GM23338 (cell line): ENCODE results near the gene PLPPR3. TPM values are rescaled to one million over a fixed set of nuclear protein-coding genes. Genes with fewer than 3 reads are reported as not detected.
A peak's percentile ranks its signal among the peaks of the same experiment; 100 is the strongest.

Experiments
- ATAC-seq: fragments of 200-7000 bp; cut with Tn5 transposase; 3 replicates; pipeline ENCODE4 v1.9.1; 2020
- DNase-seq: peaks from one replicate; pipeline ENCODE4 v3.0.0-alpha.2; 2015; ENCODE audit warnings: low spot score
- H2AFZ ChIP-seq: fragments of 200-600 bp; sonication (generic); 2 replicates; pipeline ENCODE4 v1.8.0; 2016; ENCODE audit warnings: antibody characterized with exemption, mild to moderate bottlenecking, moderate library complexity
- H3F3A ChIP-seq: fragments of 200-600 bp; sonication (generic); replicated peaks from 2 replicates; pipeline ENCODE4 v1.8.0; 2017; ENCODE audit warnings: antibody characterized with exemption, mixed run types, low read depth
- H3K27ac ChIP-seq: fragments of 200-600 bp; sonication (generic); 2 replicates; pipeline ENCODE4 v1.6.1; 2016; ENCODE audit warnings: low read depth
- H3K27me3 ChIP-seq: fragments of 200-600 bp; sonication (generic); 2 replicates; pipeline ENCODE4 v1.8.0; 2016; ENCODE audit warnings: mild to moderate bottlenecking, mixed run types, moderate library complexity; ENCODE audit not compliant: insufficient read depth
- H3K36me3 ChIP-seq: fragments of 200-600 bp; sonication (generic); 2 replicates; pipeline ENCODE4 v1.8.0; 2016; ENCODE audit warnings: mild to moderate bottlenecking; ENCODE audit not compliant: insufficient read depth
- H3K4me1 ChIP-seq: fragments of 200-600 bp; sonication (generic); 2 replicates; pipeline ENCODE4 v1.8.0; 2016; ENCODE audit warnings: mild to moderate bottlenecking, moderate library complexity; ENCODE audit not compliant: insufficient read depth
- H3K4me2 ChIP-seq: fragments of 200-600 bp; sonication (generic); 2 replicates; pipeline ENCODE4 v1.7.1; 2017; ENCODE audit warnings: mixed run types
- H3K4me3 ChIP-seq: fragments of 200-600 bp; sonication (generic); 2 replicates; pipeline ENCODE4 v1.6.1; 2016; ENCODE audit warnings: mixed run types
- H3K79me2 ChIP-seq: fragments of 200-600 bp; sonication (generic); replicated peaks from 2 replicates; pipeline ENCODE4 v1.8.0; 2017; ENCODE audit warnings: mild to moderate bottlenecking; ENCODE audit not compliant: insufficient read depth
- H3K9me2 ChIP-seq: fragments of 200-600 bp; sonication (generic); 2 replicates; pipeline ENCODE4 v1.8.0; 2017; ENCODE audit not compliant: insufficient read depth
- H4K20me1 ChIP-seq: fragments of 200-600 bp; sonication (generic); replicated peaks from 2 replicates; pipeline ENCODE4 v1.8.0; 2017; ENCODE audit warnings: mild to moderate bottlenecking; ENCODE audit not compliant: insufficient read depth
- H3K27ac Mint-ChIP-seq: 2 replicates; pipeline ENCODE4 v1.8.0; 2020; ENCODE audit warnings: inconsistent platforms, mild to moderate bottlenecking, moderate library complexity, mixed read lengths
- H3K27me3 Mint-ChIP-seq: 3 replicates; pipeline ENCODE4 v1.8.0; 2022; ENCODE audit warnings: low read depth, mild to moderate bottlenecking, moderate library complexity, mixed read lengths, inconsistent platforms; ENCODE audit not compliant: insufficient read depth, poor library complexity
- H3K36me3 Mint-ChIP-seq: 3 replicates; pipeline ENCODE4 v1.8.0; 2021; ENCODE audit warnings: low read depth, mild to moderate bottlenecking, inconsistent platforms, moderate library complexity, mixed read lengths
- H3K4me1 Mint-ChIP-seq: 3 replicates; pipeline ENCODE4 v1.8.0; 2020; ENCODE audit warnings: mild to moderate bottlenecking, inconsistent platforms, mixed read lengths
- H3K4me3 Mint-ChIP-seq: 3 replicates; pipeline ENCODE4 v1.8.0; 2021; ENCODE audit warnings: moderate library complexity, mild to moderate bottlenecking, inconsistent platforms, mixed read lengths
- H3K9me3 Mint-ChIP-seq: 3 replicates; pipeline ENCODE4 v1.8.0; 2020; ENCODE audit warnings: moderate library complexity, mild to moderate bottlenecking, inconsistent platforms, mixed read lengths
- CTCF ChIP-seq, 2 experiments: fragments of 200-600 bp in 1 of 2; sonication (generic) in 1 of 2; conservative IDR thresholded peaks; 2 replicates each; pipeline versions ENCODE4 v1.5.1 to v1.6.1; 2016 to 2017; ENCODE audit warnings: antibody characterized with exemption in 2 of 2, low read depth in 2 of 2, mild to moderate bottlenecking in 2 of 2, moderate library complexity in 1 of 2
- EZH2 ChIP-seq: fragments of 200-600 bp; sonication (generic); IDR thresholded peaks from one replicate; pipeline ENCODE4 v1.8.0; 2017; ENCODE audit warnings: antibody characterized with exemption, mild to moderate bottlenecking, low read depth; ENCODE audit not compliant: unreplicated experiment
- EZH2phosphoT487 ChIP-seq: fragments of 200-600 bp; sonication (generic); IDR thresholded peaks from one replicate; pipeline ENCODE4 v1.8.1; 2018; ENCODE audit warnings: antibody characterized with exemption; ENCODE audit not compliant: unreplicated experiment
- JUNB ChIP-seq: IDR thresholded peaks from one replicate; pipeline ENCODE4 v1.6.1; 2016; ENCODE audit warnings: antibody characterized with exemption; ENCODE audit not compliant: unreplicated experiment
- POLR2AphosphoS5 ChIP-seq: IDR thresholded peaks from 2 replicates; pipeline ENCODE4 v1.6.1; 2016; ENCODE audit warnings: antibody characterized with exemption, low read depth
- STAT1 ChIP-seq: IDR thresholded peaks from one replicate; pipeline ENCODE4 v1.6.1; 2016; ENCODE audit warnings: antibody characterized with exemption; ENCODE audit not compliant: unreplicated experiment
- ZNF331 ChIP-seq: fragments of 250-450 bp; sonication (Bioruptor Pico); IDR thresholded peaks from 2 replicates; pipeline ENCODE4 v1.5.0; 2020; ENCODE audit warnings: low read depth, mild to moderate bottlenecking, moderate library complexity
- polyA plus RNA-seq: library from polyadenylated mRNA; unstranded; fragments of >200 nt; fragmentation: Nextera tagmentation; extraction: Ambion mirVana; gene quantifications from 2 replicates; pipeline ENCODE4 v1.2.1, GENCODE V29; 2016
- total RNA-seq: library from RNA; depleted of rRNA; stranded (reverse); fragments of >200 nt; shearing (Covaris generic); gene quantifications from 2 replicates; pipeline ENCODE4 v1.2.3, GENCODE V29; 2014
- TF ChIP-seq, protein P1 (sequence below): IDR thresholded peaks from 2 replicates; pipeline ENCODE4 v1.6.1; 2016; ENCODE audit warnings: antibody characterized with exemption

The PLPPR3 gene
- total and polyA plus RNA-seq, 2 experiments from 2014 or later = 14.8 to 81.1 TPM

DNA sequence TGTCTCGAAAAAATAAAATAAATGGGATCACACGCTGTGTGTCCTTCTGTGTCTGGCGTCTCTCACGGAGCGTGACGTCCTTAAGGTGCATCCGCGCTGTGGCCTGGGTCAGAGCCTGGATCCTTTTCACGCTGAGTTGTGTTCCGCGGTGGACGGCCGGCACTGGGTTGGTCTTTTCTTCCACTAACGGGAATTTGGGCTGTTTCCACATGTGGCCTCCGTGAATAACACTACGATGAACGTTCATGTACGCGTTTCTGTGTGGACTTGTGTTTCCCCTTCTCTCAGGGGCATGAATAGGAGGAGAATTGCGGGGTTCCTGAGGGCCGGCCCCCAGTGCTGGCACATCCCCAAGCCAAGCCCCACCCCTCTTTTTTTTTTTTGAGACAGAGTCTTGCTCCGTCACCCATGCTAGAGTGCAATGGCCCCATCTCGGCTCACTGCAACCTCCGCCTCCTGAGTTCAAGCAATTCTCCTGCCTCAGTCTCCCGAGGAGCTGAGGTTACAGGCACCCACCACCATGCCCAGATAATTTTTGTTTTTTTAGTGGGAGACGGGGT is 30.7 kb downstream of the PLPPR3 start:
- peaks cover 3% of the 10 kb centered on the region; the same call in 1 of the 2 replicates for H3K79me2 ChIP-seq
- Mint-ChIP-seq H3K36me3 (no peaks in the 10 kb centered on the region; the same call in 2 of the 3 replicates), H3K4me3 (no peak overlapping the region; the same call in 2 of the 3 replicates), H3K27me3 (peaks cover 6% of the 10 kb centered on the region), H3K4me1 (peaks cover 30% of the 10 kb centered on the region), H3K27ac (no peak overlapping the region; the same call in 1 of the 2 replicates), H3K9me3 (no peaks in the 10 kb centered on the region)
- no peak overlapping the region for H3K4me3 ChIP-seq
- no peaks in the 10 kb centered on the region for H3K9me2 ChIP-seq
- ATAC-seq (no peak), DNase-seq (no peak)
- TF ChIP-seq POLR2AphosphoS5 (0 out of 2 replicates have a peak, but pooled peaks have one; percentile 19), JUNB (no peak)
- no peaks in the 10 kb centered on the region for H3K36me3 ChIP-seq
- peaks cover 30% of the 10 kb centered on the region for H3F3A ChIP-seq
- H3K27me3 ChIP-seq = no peaks in the 10 kb centered on the region
- peak overlapping the region; percentile 91; the same call in 1 of the 2 replicates for H3K27ac ChIP-seq
- no peaks in the 10 kb centered on the region for H4K20me1 ChIP-seq
- peaks cover 42% of the 10 kb centered on the region for H3K4me1 ChIP-seq
- H2AFZ ChIP-seq = no peak overlapping the region
- peak overlapping the region; percentile 32; the same call in 1 of the 2 replicates for H3K4me2 ChIP-seq

DNA sequence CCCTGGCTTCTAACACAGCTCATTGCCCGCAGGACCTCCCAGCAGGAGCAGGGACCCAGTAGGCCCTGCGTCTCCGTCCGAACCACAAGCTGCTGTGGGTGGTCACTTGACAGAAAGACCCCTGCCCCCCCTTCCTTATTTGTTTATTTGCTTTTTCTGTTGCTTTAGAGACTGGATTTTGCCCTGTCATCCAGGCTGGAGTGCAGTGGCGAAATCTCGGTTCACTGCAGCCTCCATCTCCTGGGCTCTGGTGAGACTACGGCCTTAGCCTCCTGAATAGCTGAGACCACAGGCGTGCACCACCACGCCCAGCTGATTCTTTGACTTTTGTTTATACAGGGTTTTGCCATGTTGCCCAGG is 32.1 kb downstream of the PLPPR3 start:
- peak overlapping the region; percentile 88 for H3K27ac Mint-ChIP-seq
- Histone ChIP-seq H3K9me2 (no peaks in the 10 kb centered on the region), H3K4me3 (0 out of 2 replicates have a peak overlapping the region, but pooled peaks have one; percentile 27), H3K36me3 (no peaks in the 10 kb centered on the region), H3K79me2 (peaks cover 7% of the 10 kb centered on the region), H3K4me1 (peaks cover 42% of the 10 kb centered on the region), H4K20me1 (no peaks in the 10 kb centered on the region), H3K27ac (peak overlapping the region; percentile 91), H3K4me2 (peak overlapping the region; percentile 64; the same call in 1 of the 2 replicates), H3K27me3 (no peaks in the 10 kb centered on the region), H2AFZ (no peak overlapping the region), H3F3A (peaks cover 20% of the 10 kb centered on the region)
- no peaks in the 10 kb centered on the region; the same call in 2 of the 3 replicates for H3K36me3 Mint-ChIP-seq
- H3K4me3 Mint-ChIP-seq = peak overlapping the region; percentile 33
- peaks cover 6% of the 10 kb centered on the region for H3K27me3 Mint-ChIP-seq
- no peak for DNase-seq
- peaks cover 30% of the 10 kb centered on the region for H3K4me1 Mint-ChIP-seq
- no peak for ATAC-seq
- H3K9me3 Mint-ChIP-seq = no peaks in the 10 kb centered on the region
- TF ChIP-seq STAT1 = no peak
- TF ChIP-seq EZH2 = no peak

- Mint-ChIP-seq H3K4me1 (peaks cover 30% of the 10 kb centered on the region), H3K27me3 (peaks cover 9% of the 10 kb centered on the region), H3K27ac (peak overlapping the region; percentile 88), H3K9me3 (no peaks in the 10 kb centered on the region), H3K36me3 (no peaks in the 10 kb centered on the region; the same call in 2 of the 3 replicates), H3K4me3 (peak overlapping the region; percentile 33)
- Histone ChIP-seq H2AFZ (no peak overlapping the region), H3K36me3 (no peaks in the 10 kb centered on the region), H3K4me2 (peak overlapping the region; percentile 64), H4K20me1 (no peaks in the 10 kb centered on the region), H3K4me1 (peaks cover 42% of the 10 kb centered on the region), H3K27me3 (no peaks in the 10 kb centered on the region), H3K27ac (peak overlapping the region; percentile 91), H3K9me2 (no peaks in the 10 kb centered on the region), H3K79me2 (peaks cover 13% of the 10 kb centered on the region), H3F3A (peaks cover 17% of the 10 kb centered on the region), H3K4me3 (0 out of 2 replicates have a peak overlapping the region, but pooled peaks have one; percentile 27)
- DNase-seq (peak; percentile 82), ATAC-seq (peak; percentile 72)
- peak in 1 of 2 experiments; percentile 25; a peak in 1 of 4 replicates for TF ChIP-seq CTCF (conservative IDR thresholded peaks at IDR 0.05; ENCODE audit: low read depth in 2 of 2)
- TF ChIP-seq, protein P1, sequence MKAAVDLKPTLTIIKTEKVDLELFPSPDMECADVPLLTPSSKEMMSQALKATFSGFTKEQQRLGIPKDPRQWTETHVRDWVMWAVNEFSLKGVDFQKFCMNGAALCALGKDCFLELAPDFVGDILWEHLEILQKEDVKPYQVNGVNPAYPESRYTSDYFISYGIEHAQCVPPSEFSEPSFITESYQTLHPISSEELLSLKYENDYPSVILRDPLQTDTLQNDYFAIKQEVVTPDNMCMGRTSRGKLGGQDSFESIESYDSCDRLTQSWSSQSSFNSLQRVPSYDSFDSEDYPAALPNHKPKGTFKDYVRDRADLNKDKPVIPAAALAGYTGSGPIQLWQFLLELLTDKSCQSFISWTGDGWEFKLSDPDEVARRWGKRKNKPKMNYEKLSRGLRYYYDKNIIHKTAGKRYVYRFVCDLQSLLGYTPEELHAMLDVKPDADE = no peak
- TF ChIP-seq ZNF331 (CRISPR knock-in tag) = no peak
- no peak for TF ChIP-seq EZH2phosphoT487
Measured at GRCh38 chr19:788983-789700, 32.6 kb downstream of the PLPPR3 start.
